Hepatocyte (in vitro differentiated cells): Measurements from ENCODE around the gene MED20.

Source experiments
- CTCF ChIP-seq: fragments of 200-600 bp; sonication (generic); IDR thresholded peaks from 2 replicates; pipeline ENCODE4 v1.5.1; 2016; ENCODE audit warnings: antibody characterized with exemption, mild to moderate bottlenecking; ENCODE audit not compliant: poor library complexity
- EZH2 ChIP-seq: fragments of 200-600 bp; sonication (generic); IDR thresholded peaks from 2 replicates; pipeline ENCODE4 v1.6.1; 2016; ENCODE audit warnings: antibody characterized with exemption, mild to moderate bottlenecking, borderline replicate concordance
- EZH2phosphoT487 ChIP-seq: fragments of 200-600 bp; sonication (generic); IDR thresholded peaks from one replicate; pipeline ENCODE4 v1.6.1; 2018; ENCODE audit warnings: antibody characterized with exemption, mild to moderate bottlenecking, low read depth, moderate library complexity; ENCODE audit not compliant: unreplicated experiment, severe bottlenecking

- TF ChIP-seq CTCF (no peak), EZH2 (no peak), EZH2phosphoT487 (no peak)
These were observed 16.5 kb upstream of the MED20 start for GRCh38 chr6:41937472-41937860.
